ENCODE results near the gene IL32. TPM values are rescaled to one million over a fixed set of nuclear protein-coding genes. Genes with fewer than 3 reads are reported as not detected.
"Not testable (repeated sequence)": the region's sequence is repeated elsewhere in the genome, so short reads cannot be mapped to it uniquely, and the experiment has no call there.

The IL32 gene
- polyA plus RNA-seq, 1 experiment, result 30.3 TPM

DNA sequence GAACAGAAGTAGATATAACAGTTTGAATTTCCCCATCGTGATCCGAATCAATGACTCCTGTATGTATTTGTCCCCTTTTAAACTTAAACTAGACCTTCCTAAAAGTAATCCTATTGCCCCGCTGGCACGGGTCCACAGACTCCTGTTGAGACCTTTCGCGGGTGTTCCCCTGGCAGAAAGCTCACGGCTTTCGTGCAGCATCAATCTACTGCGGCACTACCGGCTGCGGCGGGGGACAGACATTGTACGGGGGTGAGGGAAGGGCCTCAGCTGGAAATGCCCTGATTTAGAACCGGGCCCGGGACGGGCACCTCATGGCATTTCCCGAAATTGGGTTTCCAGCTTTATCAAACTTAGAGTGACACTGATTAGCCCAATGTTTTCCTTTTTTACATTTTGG is 14.6 kb downstream of the IL32 start:
- POLR2A ChIA-PET, result no interaction called here
- no peaks in the 10 kb centered on the region for H3K9me3 ChIP-seq (ENCODE audit: control insufficient read depth, insufficient read depth, low read length)
- TF ChIP-seq, protein P1, sequence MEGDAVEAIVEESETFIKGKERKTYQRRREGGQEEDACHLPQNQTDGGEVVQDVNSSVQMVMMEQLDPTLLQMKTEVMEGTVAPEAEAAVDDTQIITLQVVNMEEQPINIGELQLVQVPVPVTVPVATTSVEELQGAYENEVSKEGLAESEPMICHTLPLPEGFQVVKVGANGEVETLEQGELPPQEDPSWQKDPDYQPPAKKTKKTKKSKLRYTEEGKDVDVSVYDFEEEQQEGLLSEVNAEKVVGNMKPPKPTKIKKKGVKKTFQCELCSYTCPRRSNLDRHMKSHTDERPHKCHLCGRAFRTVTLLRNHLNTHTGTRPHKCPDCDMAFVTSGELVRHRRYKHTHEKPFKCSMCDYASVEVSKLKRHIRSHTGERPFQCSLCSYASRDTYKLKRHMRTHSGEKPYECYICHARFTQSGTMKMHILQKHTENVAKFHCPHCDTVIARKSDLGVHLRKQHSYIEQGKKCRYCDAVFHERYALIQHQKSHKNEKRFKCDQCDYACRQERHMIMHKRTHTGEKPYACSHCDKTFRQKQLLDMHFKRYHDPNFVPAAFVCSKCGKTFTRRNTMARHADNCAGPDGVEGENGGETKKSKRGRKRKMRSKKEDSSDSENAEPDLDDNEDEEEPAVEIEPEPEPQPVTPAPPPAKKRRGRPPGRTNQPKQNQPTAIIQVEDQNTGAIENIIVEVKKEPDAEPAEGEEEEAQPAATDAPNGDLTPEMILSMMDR (IDR thresholded peaks at IDR 0.05; ENCODE audit: low read depth, low read length), result no peak
- no peak overlapping the region for H3K27ac ChIP-seq (ENCODE audit: low read depth, low read length)
- CTCF ChIA-PET, result interaction anchor here (1.2 kb wide), 1 partner anchor 50 kb away, joined by 5 read pairs; no protein-coding TSS in a partner anchor
- H3K27me3 ChIP-seq (ENCODE audit: control insufficient read depth, insufficient read depth, low read length), result peaks cover 35% of the 10 kb centered on the region
- H3K4me3 ChIP-seq (ENCODE audit: low read depth, low read length), result no peak overlapping the region
- no peak for DNase-seq (ENCODE audit: low read depth, low spot score)

GRCh38 chr16:3081957-3082356 is 16.5 kb downstream of the IL32 start:
- POLR2A ChIA-PET, CTCF ChIA-PET: not testable (repeated sequence)

GRCh38 chr16:3083408-3083807 is 18.0 kb downstream of the IL32 start:
- H3K4me3 ChIP-seq (ENCODE audit: low read depth, low read length); H3K27ac ChIP-seq (ENCODE audit: low read depth, low read length); H3K9me3 ChIP-seq (ENCODE audit: control insufficient read depth, insufficient read depth, low read length); DNase-seq (ENCODE audit: low read depth, low spot score); POLR2A ChIA-PET: not testable (repeated sequence)
- H3K27me3 ChIP-seq (ENCODE audit: control insufficient read depth, insufficient read depth, low read length), result peaks cover 31% of the 10 kb centered on the region
- CTCF ChIA-PET, result interaction anchor here (0.9 kb wide), 1 partner anchor 52 kb away, joined by 3 read pairs; no protein-coding TSS in a partner anchor

More at GRCh38 chr16:3081957-3082356, 16.5 kb downstream of the IL32 start:
- H3K27ac ChIP-seq (ENCODE audit: low read depth, low read length); H3K9me3 ChIP-seq (ENCODE audit: control insufficient read depth, insufficient read depth, low read length); DNase-seq (ENCODE audit: low read depth, low spot score); H3K4me3 ChIP-seq (ENCODE audit: low read depth, low read length): not testable (repeated sequence)
- H3K27me3 ChIP-seq (ENCODE audit: control insufficient read depth, insufficient read depth, low read length), result peaks cover 31% of the 10 kb centered on the region

DNA sequence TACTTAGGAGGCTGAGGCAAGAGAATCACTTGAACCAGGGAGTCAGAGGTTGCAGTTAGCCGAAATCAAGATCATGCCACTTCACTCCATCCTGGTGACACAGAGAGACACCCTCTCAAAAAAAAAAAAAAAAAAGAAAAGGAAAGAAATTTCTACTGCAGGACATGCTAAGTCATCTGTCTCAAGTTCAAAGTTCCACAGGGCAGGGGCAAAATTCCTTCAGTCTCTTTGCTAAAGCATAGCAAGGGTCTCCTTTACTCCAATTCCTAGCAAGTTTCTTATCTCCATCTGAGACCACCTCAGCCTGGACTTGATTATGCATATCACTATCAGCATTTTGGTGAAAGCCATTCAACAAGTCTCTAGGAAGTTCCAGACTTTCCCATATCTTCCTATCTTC is 19.1 kb downstream of the IL32 start:
- TF ChIP-seq, protein P1 (IDR thresholded peaks at IDR 0.05; ENCODE audit: low read depth, low read length), result no peak
- Histone ChIP-seq H3K9me3 (ENCODE audit: control insufficient read depth, insufficient read depth, low read length) (no peaks in the 10 kb centered on the region), H3K27me3 (ENCODE audit: control insufficient read depth, insufficient read depth, low read length) (peaks cover 29% of the 10 kb centered on the region), H3K27ac (ENCODE audit: low read depth, low read length) (no peak overlapping the region), H3K4me3 (ENCODE audit: low read depth, low read length) (no peak overlapping the region)
- DNase-seq (ENCODE audit: low read depth, low spot score), result no peak
- ChIA-PET CTCF (no interaction called here), POLR2A (interaction anchor here (0.7 kb wide), 2 partner anchors 86 to 724 kb away, joined by 9 read pairs; no protein-coding TSS in a partner anchor)

DNA sequence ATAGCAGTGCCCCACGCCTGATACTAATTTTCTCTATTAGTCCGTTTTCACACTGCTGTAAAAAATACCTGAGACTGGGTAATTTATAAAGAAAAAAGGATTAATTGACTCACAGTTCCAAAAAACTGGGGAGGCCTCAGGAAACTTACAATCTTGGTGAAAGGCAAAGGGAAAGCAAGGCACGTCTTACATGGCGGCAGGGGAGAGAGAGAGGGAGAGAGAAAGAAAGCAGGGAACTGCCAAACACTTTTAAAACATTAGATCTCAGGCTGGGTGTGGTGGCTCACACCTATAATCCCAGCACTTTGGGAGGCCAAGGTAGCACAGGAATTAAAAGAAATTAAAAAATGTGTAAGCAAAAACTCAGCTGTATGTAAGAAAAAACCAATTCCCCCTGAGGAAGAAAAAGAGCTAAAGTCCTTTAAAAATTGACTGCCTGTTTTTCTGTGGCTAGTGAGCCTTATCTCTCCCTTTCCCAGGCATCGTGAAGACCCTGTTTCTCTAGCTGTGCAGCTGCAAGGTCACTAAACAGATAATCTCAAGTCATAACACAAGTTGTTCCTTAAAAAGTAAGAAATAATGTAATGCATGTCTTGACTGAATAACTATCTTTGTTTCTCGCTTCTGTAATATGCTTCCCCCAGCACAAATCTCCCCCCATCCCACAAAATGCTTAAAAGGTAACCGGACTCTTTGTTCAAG is 19.7 kb downstream of the IL32 start:
- H3K9me3 ChIP-seq (ENCODE audit: control insufficient read depth, insufficient read depth, low read length), result no peaks in the 10 kb centered on the region; the same call in 1 of the 2 replicates
- no peak for DNase-seq (ENCODE audit: low read depth, low spot score)
- ChIA-PET CTCF (no interaction called here), POLR2A (no interaction called here)
- TF ChIP-seq, protein P1 (IDR thresholded peaks at IDR 0.05; ENCODE audit: low read depth, low read length), result no peak
- no peak overlapping the region for H3K4me3 ChIP-seq (ENCODE audit: low read depth, low read length)
- no peak overlapping the region for H3K27ac ChIP-seq (ENCODE audit: low read depth, low read length)
- H3K27me3 ChIP-seq (ENCODE audit: control insufficient read depth, insufficient read depth, low read length), result peaks cover 25% of the 10 kb centered on the region

DNA sequence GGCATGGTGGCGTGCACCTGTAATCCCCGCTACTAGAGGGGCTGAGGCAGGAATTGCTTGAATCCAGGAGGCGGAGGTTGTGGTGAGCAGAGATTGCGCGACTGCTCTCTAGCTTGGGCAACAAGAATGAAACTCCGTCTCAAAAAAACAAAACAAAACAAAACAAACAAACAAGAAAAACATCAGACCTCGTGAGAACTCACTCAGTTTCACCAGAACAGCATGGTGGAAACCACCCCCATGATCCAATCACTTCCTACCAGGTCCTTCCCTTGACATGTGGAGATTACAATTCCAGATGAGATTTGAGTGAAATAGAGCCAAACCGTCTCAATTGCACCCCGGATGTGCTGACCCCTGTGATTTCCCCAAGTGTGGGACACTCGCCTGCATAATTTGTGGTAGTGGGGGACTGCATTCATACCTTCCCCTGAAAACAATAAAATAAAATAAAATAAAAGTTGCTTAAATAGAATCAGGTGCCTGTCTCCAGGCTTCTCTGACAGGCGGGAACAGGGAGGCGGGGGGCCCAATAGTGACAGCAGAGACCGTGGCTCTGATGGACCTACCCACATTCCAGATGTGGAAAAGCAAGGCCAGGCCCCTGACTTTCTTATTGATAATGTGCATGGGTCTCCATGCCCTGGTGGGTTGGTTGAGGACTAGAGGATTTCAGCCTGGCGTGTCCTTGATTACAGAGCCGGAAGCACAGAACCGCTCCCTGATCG is 20.6 kb downstream of the IL32 start:
- Histone ChIP-seq H3K27ac (ENCODE audit: low read depth, low read length) (no peak overlapping the region), H3K27me3 (ENCODE audit: control insufficient read depth, insufficient read depth, low read length) (peaks cover 20% of the 10 kb centered on the region), H3K9me3 (ENCODE audit: control insufficient read depth, insufficient read depth, low read length) (no peaks in the 10 kb centered on the region; the same call in 1 of the 2 replicates), H3K4me3 (ENCODE audit: low read depth, low read length) (no peak overlapping the region)
- no peak for DNase-seq (ENCODE audit: low read depth, low spot score)
- ChIA-PET POLR2A (no interaction called here), CTCF (no interaction called here)
- TF ChIP-seq, protein P1 (IDR thresholded peaks at IDR 0.05; ENCODE audit: low read depth, low read length), result no peak
